ENCODE measurements around the gene HRNR.
"Not testable (repeated sequence)": the region's sequence is repeated elsewhere in the genome, so short reads cannot be mapped to it uniquely, and the experiment has no call there.

The HRNR gene

DNA sequence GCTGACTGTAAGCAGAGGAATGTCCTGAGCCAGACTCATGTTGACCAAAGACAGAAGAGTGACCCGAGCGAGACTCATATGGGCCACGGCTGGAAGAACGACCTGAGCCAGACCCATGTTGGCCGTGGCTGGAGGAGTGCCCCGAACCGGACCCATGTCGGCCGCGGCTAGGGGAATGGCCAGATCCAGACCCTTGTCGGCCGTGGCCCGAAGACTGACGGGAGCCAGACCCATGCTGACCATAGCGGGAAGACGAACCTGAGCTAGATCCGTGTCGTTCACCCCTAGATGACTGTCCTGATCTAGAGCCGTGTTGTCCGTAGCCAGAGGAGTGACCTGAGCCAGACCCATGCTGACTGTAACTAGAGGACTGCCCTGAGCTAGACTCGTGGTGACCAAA lies 9.1 kb downstream of the HRNR start:
- H3K9me3 Mint-ChIP-seq: peaks cover 14% of the 10 kb centered on the region
- not testable (repeated sequence) for H3K36me3 Mint-ChIP-seq (ENCODE audit: low read depth); H3K27me3 Mint-ChIP-seq (ENCODE audit: low read depth); H3K27ac Mint-ChIP-seq; H3K4me1 Mint-ChIP-seq (ENCODE audit: low read depth); DNase-seq (ENCODE audit: low spot score); H3K4me3 Mint-ChIP-seq

DNA sequence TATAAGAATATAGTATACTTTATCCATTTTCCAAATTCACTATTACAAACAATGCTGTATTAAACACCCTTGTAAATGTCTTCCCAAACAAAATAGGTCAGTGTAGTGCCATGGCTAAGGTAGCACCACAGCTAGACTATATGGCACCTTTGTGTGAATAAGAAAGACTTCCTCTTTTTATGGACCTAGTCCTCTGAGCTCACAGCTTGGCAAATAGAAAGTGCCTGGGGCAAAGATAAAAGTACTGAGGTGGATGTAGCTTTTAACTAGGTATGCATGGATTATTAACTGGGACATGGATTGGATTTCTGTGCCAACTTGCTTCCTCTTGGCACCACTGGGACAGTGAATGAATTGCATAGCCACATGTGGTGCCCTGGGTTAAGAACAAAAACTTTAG lies 25.0 kb downstream of the HRNR start:
- Mint-ChIP-seq H3K4me3 (no peak overlapping the region), H3K4me1 (ENCODE audit: low read depth) (peaks cover 2% of the 10 kb centered on the region), H3K36me3 (ENCODE audit: low read depth) (no peaks in the 10 kb centered on the region), H3K27ac (no peak overlapping the region), H3K9me3 (no peaks in the 10 kb centered on the region), H3K27me3 (ENCODE audit: low read depth) (peaks cover 16% of the 10 kb centered on the region)
- no peak for DNase-seq (ENCODE audit: low spot score)

GRCh38 chr1:152197361-152197941 lies 26.5 kb downstream of the HRNR start:
- H3K36me3 Mint-ChIP-seq (ENCODE audit: low read depth): no peaks in the 10 kb centered on the region
- no peaks in the 10 kb centered on the region for H3K4me1 Mint-ChIP-seq (ENCODE audit: low read depth)
- H3K9me3 Mint-ChIP-seq: no peaks in the 10 kb centered on the region
- H3K27ac Mint-ChIP-seq: no peak overlapping the region
- no peak for DNase-seq (ENCODE audit: low spot score)
- H3K4me3 Mint-ChIP-seq: no peak overlapping the region
- H3K27me3 Mint-ChIP-seq (ENCODE audit: low read depth): peaks cover 16% of the 10 kb centered on the region

DNA sequence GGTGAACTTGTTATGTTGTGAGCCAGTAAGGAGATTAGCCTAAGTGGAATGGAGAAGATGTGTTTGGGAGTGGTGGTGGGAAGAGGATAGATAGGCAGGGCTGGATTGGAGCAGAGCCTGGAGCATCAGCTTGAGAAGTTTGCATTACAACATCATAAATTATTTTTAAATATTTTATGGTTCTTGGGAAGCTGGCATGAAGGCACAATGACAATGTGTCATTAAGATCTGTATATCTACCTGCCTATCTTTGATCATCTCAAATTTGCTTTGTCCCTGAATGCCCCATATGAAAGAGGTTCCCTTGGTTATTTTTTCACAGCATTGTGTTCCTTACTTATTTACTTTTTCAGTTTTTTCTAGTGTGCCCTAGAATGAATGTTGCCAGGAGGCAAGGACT lies 32.3 kb downstream of the HRNR start:
- no peak for DNase-seq (ENCODE audit: low spot score)
- Mint-ChIP-seq H3K4me1 (ENCODE audit: low read depth) (peaks cover 5% of the 10 kb centered on the region), H3K4me3 (no peak overlapping the region), H3K9me3 (no peaks in the 10 kb centered on the region), H3K27ac (no peak overlapping the region), H3K36me3 (ENCODE audit: low read depth) (no peaks in the 10 kb centered on the region), H3K27me3 (ENCODE audit: low read depth) (peaks cover 31% of the 10 kb centered on the region)

DNA sequence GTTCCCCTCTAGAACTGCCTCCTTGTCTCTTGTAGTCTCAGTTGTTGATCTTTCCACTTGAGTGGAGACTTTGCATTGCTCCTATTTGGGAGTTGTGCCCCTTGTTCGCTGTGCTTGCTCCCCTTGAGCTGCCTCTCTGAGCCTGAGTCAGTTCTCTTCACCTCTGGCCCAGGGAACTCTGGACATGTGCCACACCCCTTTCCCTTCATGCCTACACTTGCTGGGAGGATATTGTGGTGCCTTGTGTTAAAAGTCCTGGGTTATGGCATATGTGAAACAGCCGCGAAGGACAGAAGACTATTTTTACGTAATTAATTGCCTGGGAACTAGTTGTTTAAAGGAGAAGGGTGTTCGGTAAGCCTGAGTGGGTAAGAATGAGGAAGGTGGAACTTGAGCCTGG lies 32.7 kb downstream of the HRNR start:
- DNase-seq (ENCODE audit: low spot score): no peak
- no peak overlapping the region for H3K4me3 Mint-ChIP-seq
- no peak overlapping the region for H3K27ac Mint-ChIP-seq
- no peaks in the 10 kb centered on the region for H3K9me3 Mint-ChIP-seq
- H3K4me1 Mint-ChIP-seq (ENCODE audit: low read depth): peaks cover 5% of the 10 kb centered on the region
- H3K27me3 Mint-ChIP-seq (ENCODE audit: low read depth): peaks cover 31% of the 10 kb centered on the region
- no peaks in the 10 kb centered on the region for H3K36me3 Mint-ChIP-seq (ENCODE audit: low read depth)

DNA sequence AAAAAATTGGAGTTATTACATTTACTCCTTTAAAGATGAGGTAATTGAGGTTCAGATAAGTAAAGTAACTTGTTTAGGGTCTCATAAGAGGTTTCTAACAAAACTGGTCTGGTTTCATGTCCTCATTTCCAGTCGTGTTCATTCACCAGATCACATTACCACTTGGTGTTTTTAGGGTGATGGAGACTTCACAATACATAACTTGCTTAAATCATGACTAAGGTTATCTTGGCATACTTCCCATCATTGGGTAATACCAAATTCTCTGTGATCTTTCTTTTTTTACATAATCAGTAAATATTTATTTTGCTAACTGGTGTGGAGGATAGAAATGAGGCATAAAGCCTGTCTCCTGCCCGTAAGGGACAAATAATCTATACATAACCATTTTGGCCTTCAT lies 33.4 kb downstream of the HRNR start:
- peaks cover 5% of the 10 kb centered on the region for H3K4me1 Mint-ChIP-seq (ENCODE audit: low read depth)
- no peaks in the 10 kb centered on the region for H3K36me3 Mint-ChIP-seq (ENCODE audit: low read depth)
- no peak overlapping the region for H3K4me3 Mint-ChIP-seq
- H3K27me3 Mint-ChIP-seq (ENCODE audit: low read depth): peaks cover 33% of the 10 kb centered on the region
- no peak for DNase-seq (ENCODE audit: low spot score)
- H3K9me3 Mint-ChIP-seq: no peaks in the 10 kb centered on the region
- no peak overlapping the region for H3K27ac Mint-ChIP-seq

GRCh38 chr1:152189657-152190442 lies 34.1 kb downstream of the HRNR start:
- peaks cover 40% of the 10 kb centered on the region for H3K27me3 Mint-ChIP-seq (ENCODE audit: low read depth)
- H3K36me3 Mint-ChIP-seq (ENCODE audit: low read depth): no peaks in the 10 kb centered on the region
- H3K9me3 Mint-ChIP-seq: no peaks in the 10 kb centered on the region
- DNase-seq (ENCODE audit: low spot score): peak; percentile 47
- H3K4me3 Mint-ChIP-seq: peak overlapping the region; percentile 55
- peaks cover 8% of the 10 kb centered on the region for H3K4me1 Mint-ChIP-seq (ENCODE audit: low read depth)
- H3K27ac Mint-ChIP-seq: no peak overlapping the region

- no peak overlapping the region for H3K27ac Mint-ChIP-seq
- peaks cover 8% of the 10 kb centered on the region for H3K4me1 Mint-ChIP-seq (ENCODE audit: low read depth)
- H3K27me3 Mint-ChIP-seq (ENCODE audit: low read depth): peaks cover 45% of the 10 kb centered on the region
- H3K36me3 Mint-ChIP-seq (ENCODE audit: low read depth): no peaks in the 10 kb centered on the region
- peak overlapping the region; percentile 58 for H3K4me3 Mint-ChIP-seq
- H3K9me3 Mint-ChIP-seq: no peaks in the 10 kb centered on the region
- peak; percentile 68 for DNase-seq (ENCODE audit: low spot score)
These were observed 35.1 kb downstream of the HRNR start for GRCh38 chr1:152188673-152189591.

DNA sequence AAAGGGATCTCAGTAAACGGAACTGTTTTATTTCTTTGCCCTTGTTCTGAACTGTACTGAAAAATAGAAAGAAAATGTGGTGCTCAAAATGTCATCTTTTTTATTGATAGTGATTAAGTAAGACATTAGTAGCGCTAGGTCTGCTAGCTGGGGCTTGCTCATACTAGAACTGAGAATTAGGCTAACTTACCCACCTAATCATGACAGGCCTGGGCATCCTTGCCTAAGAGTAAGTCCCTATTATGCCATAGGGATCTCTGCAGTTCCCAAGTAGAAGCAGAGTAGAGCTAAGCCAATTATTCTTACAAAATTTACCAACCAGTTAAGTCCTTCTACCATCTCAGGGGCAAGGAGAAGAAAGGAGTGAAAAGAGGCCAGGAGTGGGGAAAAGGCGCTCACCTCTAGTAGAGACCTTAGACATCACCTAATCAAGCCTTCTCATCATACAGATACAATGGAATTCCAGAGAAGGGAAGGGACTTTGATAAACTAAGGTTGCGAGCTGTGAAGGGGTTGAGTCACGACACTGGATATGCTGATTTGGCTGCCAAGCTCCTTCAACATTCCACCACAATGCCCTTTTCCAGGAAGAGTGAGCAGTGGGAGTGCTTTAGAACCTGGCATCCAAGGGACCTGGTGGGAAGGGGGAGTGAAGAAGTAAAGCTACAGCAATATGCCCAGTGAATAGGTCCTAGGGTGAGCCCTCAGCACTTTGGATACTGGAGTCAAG lies 37.3 kb downstream of the HRNR start:
- no peak for DNase-seq (ENCODE audit: low spot score)
- Mint-ChIP-seq H3K36me3 (ENCODE audit: low read depth) (no peaks in the 10 kb centered on the region), H3K27ac (no peak overlapping the region), H3K4me3 (no peak overlapping the region), H3K4me1 (ENCODE audit: low read depth) (peaks cover 8% of the 10 kb centered on the region), H3K27me3 (ENCODE audit: low read depth) (peaks cover 42% of the 10 kb centered on the region), H3K9me3 (no peaks in the 10 kb centered on the region)

DNA sequence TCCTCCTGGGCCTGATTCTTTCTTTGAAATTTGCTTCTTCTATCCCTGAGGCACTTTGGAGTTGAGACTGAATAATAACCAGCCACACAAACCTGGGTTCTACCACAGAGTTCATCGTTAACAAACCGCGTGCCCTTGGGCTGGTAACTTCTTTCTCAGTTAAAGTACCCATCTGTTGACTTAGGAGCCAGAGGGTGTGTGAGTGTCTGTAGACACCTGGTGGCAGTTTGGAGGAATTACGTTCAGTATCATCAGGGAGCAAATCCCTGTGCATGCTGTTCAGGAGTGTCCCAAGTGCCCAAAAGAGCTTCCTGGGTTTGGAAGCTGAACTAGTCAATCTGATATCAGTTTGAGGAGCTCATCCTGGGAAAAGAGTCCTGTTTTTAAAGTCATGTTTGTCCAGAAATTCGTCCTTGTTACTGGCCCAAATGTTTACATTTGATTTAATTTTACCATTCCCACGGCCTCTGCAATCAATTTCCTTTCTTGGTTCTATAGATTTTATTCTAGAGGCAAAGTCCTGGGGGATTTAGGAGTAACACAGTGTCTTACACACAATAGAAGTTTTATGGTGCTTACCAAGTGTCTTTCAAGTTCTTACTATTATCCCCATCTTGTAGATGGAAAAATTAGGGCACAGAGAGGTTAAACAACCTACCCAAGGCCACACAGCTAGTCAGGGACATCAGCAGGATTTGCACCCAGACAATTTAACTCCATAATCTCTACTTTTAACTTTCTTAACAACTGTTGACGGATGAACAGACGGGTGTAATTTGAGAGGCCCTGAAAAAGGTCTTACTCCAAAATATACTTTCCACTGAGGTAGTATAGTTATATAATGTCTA lies 38.2 kb downstream of the HRNR start:
- peaks cover 8% of the 10 kb centered on the region for H3K4me1 Mint-ChIP-seq (ENCODE audit: low read depth)
- peak; percentile 27 for DNase-seq (ENCODE audit: low spot score)
- H3K4me3 Mint-ChIP-seq: no peak overlapping the region
- no peaks in the 10 kb centered on the region for H3K9me3 Mint-ChIP-seq
- no peak overlapping the region for H3K27ac Mint-ChIP-seq
- no peaks in the 10 kb centered on the region for H3K36me3 Mint-ChIP-seq (ENCODE audit: low read depth)
- H3K27me3 Mint-ChIP-seq (ENCODE audit: low read depth): peaks cover 34% of the 10 kb centered on the region

DNA sequence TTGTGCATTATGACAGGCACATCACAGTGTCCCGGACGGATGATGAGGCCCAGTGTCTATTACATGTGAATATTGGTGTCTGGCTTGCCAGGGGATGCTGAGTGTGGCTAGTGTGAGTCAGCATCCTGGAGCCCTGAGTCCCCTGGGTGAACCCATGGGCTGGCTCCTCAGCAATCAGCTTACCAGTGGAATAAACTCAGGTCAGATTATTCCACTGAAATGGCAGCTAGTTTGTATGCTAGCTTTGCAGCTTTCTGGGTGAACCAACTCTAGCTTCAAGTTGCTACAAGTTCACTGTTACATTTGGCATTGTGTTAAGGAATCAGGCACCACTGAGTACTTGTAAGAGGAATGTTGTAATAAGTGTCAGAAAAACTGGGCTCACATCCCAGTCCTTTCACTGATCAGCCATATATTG lies 41.0 kb downstream of the HRNR start:
- Mint-ChIP-seq H3K4me1 (ENCODE audit: low read depth) (peaks cover 4% of the 10 kb centered on the region), H3K4me3 (no peak overlapping the region), H3K36me3 (ENCODE audit: low read depth) (no peaks in the 10 kb centered on the region), H3K27ac (no peak overlapping the region), H3K9me3 (no peaks in the 10 kb centered on the region), H3K27me3 (ENCODE audit: low read depth) (peaks cover 30% of the 10 kb centered on the region)
- DNase-seq (ENCODE audit: low spot score): no peak

DNA sequence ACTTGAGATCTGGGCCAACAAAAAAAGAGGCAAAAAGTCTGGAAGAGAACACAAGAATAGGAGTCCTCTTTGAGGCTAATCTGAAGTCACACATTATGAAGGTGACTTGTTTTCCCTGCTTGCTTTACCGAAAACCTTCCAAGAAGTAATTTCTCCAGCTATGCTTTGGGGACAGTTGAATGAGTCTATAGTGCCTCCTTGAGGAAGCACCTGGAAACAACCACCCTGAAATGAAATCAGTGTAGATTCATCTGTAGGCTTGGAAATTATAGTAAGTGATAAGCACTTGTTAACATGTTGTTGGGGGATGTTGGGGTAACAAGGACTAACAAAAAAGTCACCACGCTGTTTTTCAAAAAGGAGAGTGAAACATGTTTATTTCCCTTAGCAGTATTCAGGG lies 41.6 kb downstream of the HRNR start:
- Mint-ChIP-seq H3K36me3 (ENCODE audit: low read depth) (no peaks in the 10 kb centered on the region), H3K9me3 (no peaks in the 10 kb centered on the region), H3K27me3 (ENCODE audit: low read depth) (peaks cover 30% of the 10 kb centered on the region), H3K4me3 (no peak overlapping the region), H3K27ac (no peak overlapping the region), H3K4me1 (ENCODE audit: low read depth) (peaks cover 4% of the 10 kb centered on the region)
- DNase-seq (ENCODE audit: low spot score): no peak

- H3K9me3 Mint-ChIP-seq: no peaks in the 10 kb centered on the region
- H3K27ac Mint-ChIP-seq: no peak overlapping the region
- no peak for DNase-seq (ENCODE audit: low spot score)
- H3K4me1 Mint-ChIP-seq (ENCODE audit: low read depth): no peaks in the 10 kb centered on the region
- no peaks in the 10 kb centered on the region for H3K36me3 Mint-ChIP-seq (ENCODE audit: low read depth)
- H3K27me3 Mint-ChIP-seq (ENCODE audit: low read depth): peaks cover 21% of the 10 kb centered on the region
- no peak overlapping the region for H3K4me3 Mint-ChIP-seq
These were observed 44.4 kb downstream of the HRNR start for GRCh38 chr1:152179566-152179965.

All from T-helper 2 cell treated with Interferon-gamma antibody and Interleukin-4, amounts not matched to agents 5 μg/mL and 100 μg/mL, for 36 hours (primary cell).